Colonic mucosa (tissue), 4 donors: ENCODE results near the gene NR3C2. TPM values are rescaled to one million over a fixed set of nuclear protein-coding genes. Genes with fewer than 3 reads are reported as not detected.

Source experiments
- DNase-seq: peaks from one replicate; pipeline ENCODE4 v3.0.0-alpha.2; 2020
- H3K27ac ChIP-seq: fragments of 200-600 bp; one replicate; pipeline ENCODE4 v1.8.0; 2021
- H3K27me3 ChIP-seq: fragments of 200-600 bp; one replicate; pipeline ENCODE4 v1.8.0; 2021
- H3K36me3 ChIP-seq: fragments of 200-600 bp; one replicate; pipeline ENCODE4 v1.8.0; 2021
- H3K4me1 ChIP-seq: fragments of 200-600 bp; one replicate; pipeline ENCODE4 v1.8.0; 2021; ENCODE audit warnings: mild to moderate bottlenecking
- H3K4me3 ChIP-seq: fragments of 200-600 bp; one replicate; pipeline ENCODE4 v1.8.0; 2021
- H3K9ac ChIP-seq, 2 donors: one replicate each; pipeline ENCODE4 v1.7.0; 2013; ENCODE audit warnings: control low read depth in 2 of 2, low read depth in 2 of 2, low read length in 2 of 2
- H3K9me3 ChIP-seq: fragments of 200-600 bp; one replicate; pipeline ENCODE4 v1.8.0; 2021
- CTCF ChIP-seq: fragments of 200-600 bp; IDR thresholded peaks from one replicate; pipeline ENCODE4 v1.8.0; 2022; ENCODE audit warnings: antibody characterized with exemption, mild to moderate bottlenecking
- intact Hi-C: fragments of 100-400 bp; cut with DNase I; formaldehyde crosslinking; loops from one replicate; pipeline ENCODE4 v1.14.1; 2022
- total RNA-seq, 2 donors: library from RNA; stranded (reverse); fragmentation: NEBNext Ultra II Directional in 1 of 2; extraction: Animal tissue kit (Norgen Biotek cat#: 25700) in 1 of 2; gene quantifications; one replicate each; pipeline ENCODE4 v1.2.1, GENCODE V29; 2021
- donor health status: healthy.
- donor health status: DM: no; HTN: no; CAD: no.
- donor health status: DM: no; HTN: no; CAD: no.

The NR3C2 gene
- total RNA-seq, 2 donors from 2014 or later, result 74.8 to 96.0 TPM

DNA sequence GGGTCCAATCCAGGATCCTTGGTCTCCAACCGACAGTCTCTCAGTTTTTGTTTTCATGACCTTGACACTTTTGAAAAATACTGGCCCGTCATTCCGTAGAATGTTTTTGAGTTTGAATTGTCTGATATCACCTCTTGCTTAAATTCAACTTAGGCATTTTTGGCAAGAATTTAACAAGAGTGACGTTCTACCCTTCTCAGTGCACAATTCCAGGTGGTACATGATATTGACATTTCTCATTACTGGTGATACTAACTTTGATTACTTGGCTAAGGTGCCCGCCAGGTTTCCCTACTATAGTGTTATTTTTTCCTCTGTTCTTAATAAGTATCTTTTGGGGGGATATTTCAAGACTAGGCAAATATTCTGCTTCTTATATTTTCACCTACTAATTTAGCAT, 215.1 kb downstream of the NR3C2 start:
- Histone ChIP-seq H3K27me3 (no peaks in the 10 kb centered on the region), H3K36me3 (no peaks in the 10 kb centered on the region), H3K27ac (no peak overlapping the region), H3K4me3 (no peak overlapping the region), H3K9ac (no peak overlapping the region), H3K4me1 (no peaks in the 10 kb centered on the region), H3K9me3 (no peaks in the 10 kb centered on the region)
- no peak for DNase-seq
- no peak for TF ChIP-seq CTCF
- intact Hi-C loops, result no loop called here

DNA sequence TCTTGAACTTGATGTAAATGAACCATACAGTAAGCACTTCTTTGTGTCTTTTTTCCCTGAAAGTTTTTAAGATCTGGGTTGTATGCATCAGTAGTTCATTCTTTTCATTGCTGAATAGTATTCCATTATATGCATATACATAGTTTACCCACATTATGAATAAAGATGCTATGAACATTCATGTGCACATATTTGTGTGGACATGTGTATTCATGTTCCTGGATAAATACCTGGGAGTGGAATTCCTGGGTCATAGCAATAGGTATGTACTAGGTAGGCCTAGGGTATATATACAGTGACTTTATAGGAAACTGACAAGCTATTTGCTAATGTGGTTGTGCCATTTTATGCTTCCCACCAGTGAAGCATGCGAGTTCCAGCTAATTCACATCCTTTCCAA, 215.9 kb downstream of the NR3C2 start:
- H3K27ac ChIP-seq, result no peak overlapping the region
- H3K9me3 ChIP-seq, result no peaks in the 10 kb centered on the region
- intact Hi-C loops, result no loop called here

DNA sequence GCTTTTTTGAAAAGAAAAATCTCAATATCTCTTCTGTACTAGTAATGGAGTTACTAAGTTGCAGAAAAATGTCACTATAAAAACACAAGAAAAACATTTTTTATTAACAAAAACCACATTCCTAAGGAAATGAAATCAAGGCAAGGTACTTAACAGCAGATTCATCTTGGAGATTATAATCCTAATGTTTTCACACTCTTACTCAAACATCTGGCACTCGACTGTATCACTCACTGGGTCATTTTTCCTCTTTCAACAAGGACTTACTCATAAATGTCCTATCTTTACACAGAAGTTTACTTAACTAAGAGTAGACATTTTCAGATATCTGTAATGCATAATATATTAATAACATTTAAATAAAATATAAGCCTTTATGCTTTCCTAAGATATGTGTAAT, 216.6 kb downstream of the NR3C2 start:
- TF ChIP-seq CTCF, result no peak
- DNase-seq, result no peak
- Histone ChIP-seq H3K27me3 (no peaks in the 10 kb centered on the region), H3K9me3 (no peaks in the 10 kb centered on the region), H3K36me3 (no peaks in the 10 kb centered on the region), H3K9ac (no peak overlapping the region), H3K4me1 (no peaks in the 10 kb centered on the region), H3K27ac (no peak overlapping the region), H3K4me3 (no peak overlapping the region)
- intact Hi-C loops, result no loop called here

More for the DNA sequence above, 215.9 kb downstream of the NR3C2 start:
- no peak for TF ChIP-seq CTCF
- DNase-seq, result no peak
- Histone ChIP-seq H3K27me3 (no peaks in the 10 kb centered on the region), H3K4me1 (no peaks in the 10 kb centered on the region), H3K36me3 (no peaks in the 10 kb centered on the region), H3K4me3 (no peak overlapping the region), H3K9ac (no peak overlapping the region)

GRCh38 chr4:148224476-148224875, 217.7 kb downstream of the NR3C2 start:
- H3K9me3 ChIP-seq, result no peaks in the 10 kb centered on the region
- no peaks in the 10 kb centered on the region for H3K27me3 ChIP-seq
- intact Hi-C loops, result no loop called here
- no peak for TF ChIP-seq CTCF
- no peaks in the 10 kb centered on the region for H3K4me1 ChIP-seq
- no peak for DNase-seq
- H3K36me3 ChIP-seq, result no peaks in the 10 kb centered on the region
- H3K4me3 ChIP-seq, result no peak overlapping the region
- H3K9ac ChIP-seq, result no peak overlapping the region
- no peak overlapping the region for H3K27ac ChIP-seq

GRCh38 chr4:148222991-148223660, 219.1 kb downstream of the NR3C2 start:
- Histone ChIP-seq H3K27me3 (no peaks in the 10 kb centered on the region), H3K4me1 (no peaks in the 10 kb centered on the region), H3K9me3 (no peaks in the 10 kb centered on the region), H3K9ac (no peak overlapping the region), H3K36me3 (no peaks in the 10 kb centered on the region), H3K4me3 (no peak overlapping the region), H3K27ac (no peak overlapping the region)
- no peak for DNase-seq
- TF ChIP-seq CTCF, result no peak
- intact Hi-C loops, result no loop called here
